GM21717 (cell line): ENCODE data around the gene TBC1D14.

Experiments
- ATAC-seq: cut with Tn5 transposase; IDR thresholded peaks from one replicate; pipeline ENCODE4 v1.9.1; 2021; ENCODE audit warnings: mild to moderate bottlenecking, moderate library complexity; ENCODE audit not compliant: unreplicated experiment

Gene TBC1D14

GRCh38 chr4:6926681-6927478 is 17.3 kb downstream of the TBC1D14 start:
- no peak for ATAC-seq

GRCh38 chr4:6928081-6928480 is 18.5 kb downstream of the TBC1D14 start:
- no peak for ATAC-seq

- ATAC-seq = no peak
Measured at GRCh38 chr4:6929339-6929811, 19.7 kb downstream of the TBC1D14 start.

- no peak for ATAC-seq
Measured at GRCh38 chr4:6929812-6930464, 20.3 kb downstream of the TBC1D14 start.

- ATAC-seq = no peak
Measured at GRCh38 chr4:6932475-6932874, 22.8 kb downstream of the TBC1D14 start.

- ATAC-seq = no peak
Measured at GRCh38 chr4:6932918-6933317, 23.3 kb downstream of the TBC1D14 start.

- ATAC-seq = no peak
Measured at GRCh38 chr4:6933691-6934430, 24.2 kb downstream of the TBC1D14 start.

- no peak for ATAC-seq
Measured at GRCh38 chr4:6935965-6936364, 26.3 kb downstream of the TBC1D14 start.

- no peak for ATAC-seq
Measured at GRCh38 chr4:6937201-6937600, 27.6 kb downstream of the TBC1D14 start.

GRCh38 chr4:6937754-6938153 is 28.1 kb downstream of the TBC1D14 start:
- no peak for ATAC-seq

- ATAC-seq = no peak
Measured at GRCh38 chr4:6938237-6938636, 28.6 kb downstream of the TBC1D14 start.

GRCh38 chr4:6938647-6939271 is 29.1 kb downstream of the TBC1D14 start:
- no peak for ATAC-seq

- no peak for ATAC-seq
Measured at GRCh38 chr4:6939761-6940743, 30.4 kb downstream of the TBC1D14 start.

- ATAC-seq = no peak
Measured at GRCh38 chr4:6940744-6941137, 31.1 kb downstream of the TBC1D14 start.

GRCh38 chr4:6941796-6942195 is 32.2 kb downstream of the TBC1D14 start:
- no peak for ATAC-seq

GRCh38 chr4:6942238-6942800 is 32.7 kb downstream of the TBC1D14 start:
- ATAC-seq = peak; percentile 72

- no peak for ATAC-seq
Measured at GRCh38 chr4:6943012-6943884, 33.6 kb downstream of the TBC1D14 start.

GRCh38 chr4:6943885-6944225 is 34.2 kb downstream of the TBC1D14 start:
- ATAC-seq = no peak
